MM.1S (cell line): ENCODE results near the gene ANO2.

Source experiments
- DNase-seq: peaks from one replicate; pipeline ENCODE4 v3.0.0-alpha.2; 2015
- H2AFZ ChIP-seq: fragments of 300-600 bp; sonication (generic); 2 replicates; pipeline ENCODE4 v1.6.0; 2016; ENCODE audit warnings: antibody characterized with exemption, low read length
- H3F3A ChIP-seq: fragments of 300-600 bp; sonication (generic); 2 replicates; pipeline ENCODE4 v1.6.1; 2016; ENCODE audit warnings: mild to moderate bottlenecking, antibody characterized with exemption, low read length, moderate library complexity, mixed read lengths; ENCODE audit not compliant: insufficient read depth
- H3K27ac ChIP-seq: fragments of 300-600 bp; sonication (generic); 2 replicates; pipeline ENCODE4 v1.5.1; 2016; ENCODE audit warnings: mild to moderate bottlenecking, low read length
- H3K27me3 ChIP-seq: fragments of 300-600 bp; sonication (generic); replicated peaks from 2 replicates; pipeline ENCODE4 v1.6.0; 2016; ENCODE audit warnings: low read length; ENCODE audit not compliant: insufficient read depth
- H3K36me3 ChIP-seq: fragments of 300-600 bp; sonication (generic); replicated peaks from 2 replicates; pipeline ENCODE4 v1.6.1; 2016; ENCODE audit warnings: mild to moderate bottlenecking, low read length, mixed read lengths; ENCODE audit not compliant: insufficient read depth
- H3K4me1 ChIP-seq: fragments of 300-600 bp; sonication (generic); 2 replicates; pipeline ENCODE4 v1.6.1; 2016; ENCODE audit warnings: low read length, mixed read lengths
- H3K4me2 ChIP-seq: fragments of 300-600 bp; sonication (generic); 2 replicates; pipeline ENCODE4 v1.6.0; 2016; ENCODE audit warnings: low read depth, low read length
- H3K4me3 ChIP-seq: fragments of 300-600 bp; sonication (generic); 2 replicates; pipeline ENCODE4 v1.5.1; 2016; ENCODE audit warnings: low read length, mixed read lengths
- H3K79me2 ChIP-seq: fragments of 300-600 bp; sonication (generic); 2 replicates; pipeline ENCODE4 v1.6.1; 2016; ENCODE audit warnings: mixed run types, low read length, mixed read lengths
- H3K9ac ChIP-seq: fragments of 300-600 bp; sonication (generic); 2 replicates; pipeline ENCODE4 v1.6.1; 2016; ENCODE audit warnings: low read length, mixed read lengths
- H3K9me2 ChIP-seq: fragments of 300-600 bp; sonication (generic); replicated peaks from 2 replicates; pipeline ENCODE4 v1.6.1; 2016; ENCODE audit warnings: mild to moderate bottlenecking, low read length, mixed read lengths; ENCODE audit not compliant: insufficient read depth
- H3K9me3 ChIP-seq: fragments of 300-600 bp; sonication (generic); replicated peaks from 2 replicates; pipeline ENCODE4 v1.6.1; 2016; ENCODE audit warnings: mild to moderate bottlenecking, low read length, mixed read lengths; ENCODE audit not compliant: insufficient read depth
- H4K20me1 ChIP-seq: fragments of 300-600 bp; sonication (generic); 2 replicates; pipeline ENCODE4 v1.6.1; 2016; ENCODE audit warnings: mild to moderate bottlenecking, low read length, moderate library complexity, mixed read lengths; ENCODE audit not compliant: insufficient read depth
- EZH2 ChIP-seq: fragments of 300-600 bp; sonication (generic); optimal IDR thresholded peaks from 2 replicates; pipeline ENCODE3; 2017; ENCODE audit warnings: low read depth, mild to moderate bottlenecking, antibody characterized with exemption, low read length, mixed read lengths
- EZH2phosphoT487 ChIP-seq: fragments of 300-600 bp; sonication (generic); IDR thresholded peaks from 2 replicates; pipeline ENCODE4 v1.6.1; 2018; ENCODE audit warnings: antibody characterized with exemption, low read length
- TF ChIP-seq, protein P1 (sequence below): fragments of 300-600 bp; sonication (generic); IDR thresholded peaks from 2 replicates; pipeline ENCODE4 v1.5.1; 2016; ENCODE audit warnings: antibody characterized with exemption, low read length, mixed read lengths

The ANO2 gene

GRCh38 chr12:5584412-5585175 lies 360.5 kb downstream of the ANO2 start:
- no peak for DNase-seq

DNA sequence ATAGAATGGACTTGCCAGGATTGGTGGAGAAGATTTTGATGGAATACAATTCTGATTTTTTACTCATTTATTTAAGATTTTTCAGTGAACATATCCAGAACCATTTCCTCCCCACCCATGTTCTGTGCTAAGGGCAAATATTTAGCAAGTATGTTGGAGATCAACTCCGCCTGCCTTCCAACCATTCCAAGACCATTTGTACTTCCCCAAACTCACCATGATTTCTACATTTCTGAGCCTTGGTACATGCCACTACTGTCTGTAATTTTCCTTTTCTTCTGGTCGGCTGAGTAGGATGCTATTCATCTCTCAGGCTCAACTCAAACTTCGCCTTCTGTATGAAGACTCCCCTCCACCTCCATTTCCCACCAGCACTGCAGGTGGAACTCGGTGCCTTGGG lies 362.5 kb downstream of the ANO2 start:
- Histone ChIP-seq H3F3A (no peaks in the 10 kb centered on the region), H3K27me3 (no peaks in the 10 kb centered on the region), H3K9ac (no peak overlapping the region), H3K79me2 (no peaks in the 10 kb centered on the region), H3K36me3 (no peaks in the 10 kb centered on the region), H3K27ac (no peak overlapping the region), H3K9me3 (no peaks in the 10 kb centered on the region), H2AFZ (no peak overlapping the region), H3K4me2 (no peak overlapping the region), H3K9me2 (no peaks in the 10 kb centered on the region), H3K4me3 (no peak overlapping the region), H3K4me1 (no peaks in the 10 kb centered on the region), H4K20me1 (no peaks in the 10 kb centered on the region)
- TF ChIP-seq EZH2: no peak
- TF ChIP-seq EZH2phosphoT487: no peak
- TF ChIP-seq, protein P1, sequence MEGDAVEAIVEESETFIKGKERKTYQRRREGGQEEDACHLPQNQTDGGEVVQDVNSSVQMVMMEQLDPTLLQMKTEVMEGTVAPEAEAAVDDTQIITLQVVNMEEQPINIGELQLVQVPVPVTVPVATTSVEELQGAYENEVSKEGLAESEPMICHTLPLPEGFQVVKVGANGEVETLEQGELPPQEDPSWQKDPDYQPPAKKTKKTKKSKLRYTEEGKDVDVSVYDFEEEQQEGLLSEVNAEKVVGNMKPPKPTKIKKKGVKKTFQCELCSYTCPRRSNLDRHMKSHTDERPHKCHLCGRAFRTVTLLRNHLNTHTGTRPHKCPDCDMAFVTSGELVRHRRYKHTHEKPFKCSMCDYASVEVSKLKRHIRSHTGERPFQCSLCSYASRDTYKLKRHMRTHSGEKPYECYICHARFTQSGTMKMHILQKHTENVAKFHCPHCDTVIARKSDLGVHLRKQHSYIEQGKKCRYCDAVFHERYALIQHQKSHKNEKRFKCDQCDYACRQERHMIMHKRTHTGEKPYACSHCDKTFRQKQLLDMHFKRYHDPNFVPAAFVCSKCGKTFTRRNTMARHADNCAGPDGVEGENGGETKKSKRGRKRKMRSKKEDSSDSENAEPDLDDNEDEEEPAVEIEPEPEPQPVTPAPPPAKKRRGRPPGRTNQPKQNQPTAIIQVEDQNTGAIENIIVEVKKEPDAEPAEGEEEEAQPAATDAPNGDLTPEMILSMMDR: no peak
- DNase-seq: no peak

More at GRCh38 chr12:5584412-5585175, 360.5 kb downstream of the ANO2 start:
- Histone ChIP-seq H3K4me1 (no peaks in the 10 kb centered on the region), H3K9me3 (no peaks in the 10 kb centered on the region), H3K27ac (no peak overlapping the region), H3F3A (no peaks in the 10 kb centered on the region), H4K20me1 (no peaks in the 10 kb centered on the region), H3K4me3 (no peak overlapping the region), H3K36me3 (no peaks in the 10 kb centered on the region), H2AFZ (no peak overlapping the region), H3K27me3 (no peaks in the 10 kb centered on the region), H3K4me2 (no peak overlapping the region), H3K9me2 (no peaks in the 10 kb centered on the region), H3K79me2 (no peaks in the 10 kb centered on the region), H3K9ac (no peak overlapping the region)
- TF ChIP-seq, protein P1: no peak
- TF ChIP-seq EZH2phosphoT487 (no peak), EZH2 (no peak)

DNA sequence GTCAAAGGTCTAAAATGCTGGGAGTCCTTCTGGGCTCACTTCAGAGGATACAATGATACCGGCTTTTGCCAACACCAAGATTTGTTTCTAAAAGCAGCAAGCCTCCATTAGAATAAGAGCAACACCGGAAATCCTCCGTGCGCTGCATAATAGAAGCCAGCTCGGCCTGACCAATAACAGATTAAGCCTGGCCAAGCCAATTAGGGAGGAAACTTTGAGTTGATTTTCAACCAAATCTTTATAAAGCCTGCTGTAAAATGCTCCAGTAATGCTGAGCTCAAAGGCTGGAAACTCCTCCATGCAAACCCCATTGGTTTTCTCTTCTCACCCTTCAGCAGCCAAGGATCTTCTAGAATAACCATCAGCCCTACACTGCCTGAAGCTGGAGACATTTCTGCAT lies 363.0 kb downstream of the ANO2 start:
- Histone ChIP-seq H3K9me2 (no peaks in the 10 kb centered on the region), H3K9me3 (no peaks in the 10 kb centered on the region)
- TF ChIP-seq EZH2 (no peak), EZH2phosphoT487 (no peak)
- TF ChIP-seq, protein P1: no peak

More for the DNA sequence above, 363.0 kb downstream of the ANO2 start:
- Histone ChIP-seq H3K9ac (no peak overlapping the region), H3K4me2 (no peak overlapping the region), H3K27ac (no peak overlapping the region), H3K27me3 (no peaks in the 10 kb centered on the region), H3K79me2 (no peaks in the 10 kb centered on the region), H3K4me1 (no peaks in the 10 kb centered on the region), H3F3A (no peaks in the 10 kb centered on the region), H3K4me3 (no peak overlapping the region), H2AFZ (no peak overlapping the region), H4K20me1 (no peaks in the 10 kb centered on the region), H3K36me3 (no peaks in the 10 kb centered on the region)
- no peak for DNase-seq
